Kidney epithelial cell (primary cell): ENCODE results near the gene ADAMTS15. TPM values are rescaled to one million over a fixed set of nuclear protein-coding genes. Genes with fewer than 3 reads are reported as not detected.

Experiments
- DNase-seq: peaks from one replicate; pipeline ENCODE4 v3.0.0-alpha.2; 2010; ENCODE audit warnings: low read depth
- H3K27me3 ChIP-seq: 2 replicates; pipeline ENCODE4 v1.6.0; 2011; ENCODE audit warnings: low read length; ENCODE audit not compliant: control insufficient read depth, insufficient read depth
- H3K36me3 ChIP-seq: 2 replicates; pipeline ENCODE4 v1.5.1; 2011; ENCODE audit warnings: low read length; ENCODE audit not compliant: control insufficient read depth, insufficient read depth
- H3K4me3 ChIP-seq: 2 replicates; pipeline ENCODE4 v1.5.1; 2011; ENCODE audit warnings: low read depth, mild to moderate bottlenecking, control low read depth, low read length
- total RNA-seq: library from RNA; depleted of rRNA; stranded (reverse); fragments of >200 nt; gene quantifications from 2 replicates; pipeline ENCODE4 v1.2.3, GENCODE V29; 2015
- TF ChIP-seq, protein P1 (sequence below): IDR thresholded peaks from 2 replicates; pipeline ENCODE4 v1.5.1; 2011; ENCODE audit warnings: mild to moderate bottlenecking, moderate library complexity, low read length, control low read depth, inconsistent platforms; ENCODE audit not compliant: insufficient read depth, poor library complexity, severe bottlenecking

ADAMTS15 gene
- total RNA-seq, 1 donor from 2014 or later: 4.2 TPM

DNA sequence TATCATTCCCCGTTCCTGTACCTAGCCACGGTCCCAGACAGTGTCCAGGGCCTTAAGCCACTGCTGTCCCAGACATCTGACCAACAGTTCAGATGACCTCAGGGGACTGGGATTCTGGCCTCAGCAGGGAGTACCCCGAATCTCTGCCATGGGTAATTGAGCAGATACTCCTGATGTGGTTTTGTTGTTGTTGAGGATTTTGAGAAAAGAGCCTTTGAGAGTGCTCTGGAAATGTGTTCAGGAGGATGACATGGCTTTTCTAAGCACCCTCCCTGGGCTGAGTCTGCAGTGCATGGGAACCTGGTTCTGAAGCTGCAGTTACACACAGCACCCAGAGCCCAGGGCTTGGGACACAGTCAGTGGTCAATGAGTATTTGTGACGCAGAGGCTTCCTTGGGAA lies 30.4 kb downstream of the ADAMTS15 start:
- Histone ChIP-seq H3K36me3 (peaks cover 2% of the 10 kb centered on the region), H3K27me3 (no peaks in the 10 kb centered on the region), H3K4me3 (no peak overlapping the region)
- no peak for DNase-seq
- TF ChIP-seq, protein P1, sequence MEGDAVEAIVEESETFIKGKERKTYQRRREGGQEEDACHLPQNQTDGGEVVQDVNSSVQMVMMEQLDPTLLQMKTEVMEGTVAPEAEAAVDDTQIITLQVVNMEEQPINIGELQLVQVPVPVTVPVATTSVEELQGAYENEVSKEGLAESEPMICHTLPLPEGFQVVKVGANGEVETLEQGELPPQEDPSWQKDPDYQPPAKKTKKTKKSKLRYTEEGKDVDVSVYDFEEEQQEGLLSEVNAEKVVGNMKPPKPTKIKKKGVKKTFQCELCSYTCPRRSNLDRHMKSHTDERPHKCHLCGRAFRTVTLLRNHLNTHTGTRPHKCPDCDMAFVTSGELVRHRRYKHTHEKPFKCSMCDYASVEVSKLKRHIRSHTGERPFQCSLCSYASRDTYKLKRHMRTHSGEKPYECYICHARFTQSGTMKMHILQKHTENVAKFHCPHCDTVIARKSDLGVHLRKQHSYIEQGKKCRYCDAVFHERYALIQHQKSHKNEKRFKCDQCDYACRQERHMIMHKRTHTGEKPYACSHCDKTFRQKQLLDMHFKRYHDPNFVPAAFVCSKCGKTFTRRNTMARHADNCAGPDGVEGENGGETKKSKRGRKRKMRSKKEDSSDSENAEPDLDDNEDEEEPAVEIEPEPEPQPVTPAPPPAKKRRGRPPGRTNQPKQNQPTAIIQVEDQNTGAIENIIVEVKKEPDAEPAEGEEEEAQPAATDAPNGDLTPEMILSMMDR: no peak

DNA sequence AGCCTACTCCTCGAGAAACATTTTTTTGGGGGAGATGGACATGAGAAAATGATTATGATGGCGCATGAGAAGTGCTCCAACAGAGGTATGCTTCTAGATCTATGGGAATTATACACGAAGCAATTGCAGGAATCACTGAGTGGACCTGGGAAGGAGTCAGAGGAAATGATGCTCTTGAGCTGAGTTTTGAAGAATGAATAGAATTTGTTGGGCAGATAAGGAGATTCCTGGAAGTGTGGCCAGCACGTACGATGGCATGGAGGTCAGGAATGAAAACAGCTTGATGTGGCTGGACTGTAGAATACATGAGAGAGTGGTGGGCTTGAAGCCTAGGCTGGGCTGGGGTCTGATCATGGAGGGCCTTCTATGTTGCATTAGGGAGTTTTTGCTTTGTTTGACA lies 31.7 kb downstream of the ADAMTS15 start:
- TF ChIP-seq, protein P1: no peak
- DNase-seq: no peak

DNA sequence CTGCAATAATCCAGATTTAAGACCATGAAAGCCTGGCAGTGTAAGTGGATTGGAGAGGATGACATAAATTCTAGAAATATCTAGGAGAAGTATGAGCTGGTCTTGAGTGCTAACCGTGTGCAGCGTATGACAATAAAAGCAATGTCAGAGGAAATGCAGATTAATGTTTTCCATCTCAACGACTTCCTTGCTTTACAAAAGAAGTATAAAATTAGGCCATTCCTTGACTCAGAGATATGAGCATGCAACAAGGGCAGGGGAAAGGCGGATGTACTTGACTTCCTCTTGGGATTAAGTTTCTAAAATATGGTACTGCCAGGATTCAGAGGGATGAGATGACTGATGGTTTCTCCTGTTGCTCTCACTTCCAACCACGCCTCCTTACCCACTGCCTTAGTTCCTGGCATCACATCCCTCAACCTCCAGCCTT lies 32.3 kb downstream of the ADAMTS15 start:
- TF ChIP-seq, protein P1: no peak
- H3K36me3 ChIP-seq: peaks cover 2% of the 10 kb centered on the region
- no peaks in the 10 kb centered on the region for H3K27me3 ChIP-seq
- no peak for DNase-seq
- H3K4me3 ChIP-seq: no peak overlapping the region

More for the DNA sequence above, 31.7 kb downstream of the ADAMTS15 start:
- H3K36me3 ChIP-seq: peaks cover 2% of the 10 kb centered on the region
- no peak overlapping the region for H3K4me3 ChIP-seq
- no peaks in the 10 kb centered on the region for H3K27me3 ChIP-seq

DNA sequence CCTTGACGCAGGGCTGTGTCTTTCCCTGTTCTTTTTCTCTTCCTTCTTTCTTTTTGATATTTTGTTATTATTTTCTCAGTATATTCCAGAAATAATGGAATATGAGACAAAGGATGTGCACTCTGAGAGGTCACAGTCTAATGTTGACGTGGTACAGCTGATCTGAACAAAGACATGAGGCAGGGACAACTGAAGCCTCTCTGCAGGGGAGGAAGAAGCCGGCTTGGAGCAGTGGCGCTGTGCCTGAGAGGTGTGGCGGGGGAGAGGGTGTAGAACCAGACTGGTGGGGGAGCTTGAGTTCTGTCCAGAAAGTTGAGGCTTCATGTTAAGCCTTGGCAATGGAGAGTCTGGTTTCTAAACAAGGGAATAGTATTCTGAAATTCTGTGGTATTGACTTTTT lies 34.7 kb downstream of the ADAMTS15 start:
- H3K27me3 ChIP-seq: no peaks in the 10 kb centered on the region
- DNase-seq: no peak
- no peaks in the 10 kb centered on the region for H3K36me3 ChIP-seq
- no peak overlapping the region for H3K4me3 ChIP-seq
- TF ChIP-seq, protein P1: no peak

DNA sequence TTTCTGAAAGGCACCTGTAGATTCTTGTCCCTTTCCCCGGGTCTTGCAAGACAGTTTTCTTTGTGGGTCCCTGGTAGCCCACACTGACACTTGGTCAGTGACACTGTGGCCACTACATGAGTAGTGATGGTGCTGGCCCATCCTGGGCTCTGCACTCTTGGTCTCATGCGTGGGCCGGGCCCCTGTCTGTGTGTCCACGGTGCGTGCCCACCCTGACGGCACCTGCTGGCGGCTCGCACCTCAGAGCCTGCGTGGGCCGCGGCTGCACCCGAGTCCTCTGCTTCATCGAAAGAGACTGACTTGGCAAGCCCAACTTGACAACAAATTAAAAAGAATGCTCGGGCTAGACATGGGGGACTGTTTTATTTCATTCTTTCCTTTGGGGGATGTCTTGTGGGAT lies 37.5 kb downstream of the ADAMTS15 start:
- Histone ChIP-seq H3K4me3 (no peak overlapping the region), H3K27me3 (no peaks in the 10 kb centered on the region), H3K36me3 (no peaks in the 10 kb centered on the region)
- DNase-seq: no peak
- TF ChIP-seq, protein P1: no peak

DNA sequence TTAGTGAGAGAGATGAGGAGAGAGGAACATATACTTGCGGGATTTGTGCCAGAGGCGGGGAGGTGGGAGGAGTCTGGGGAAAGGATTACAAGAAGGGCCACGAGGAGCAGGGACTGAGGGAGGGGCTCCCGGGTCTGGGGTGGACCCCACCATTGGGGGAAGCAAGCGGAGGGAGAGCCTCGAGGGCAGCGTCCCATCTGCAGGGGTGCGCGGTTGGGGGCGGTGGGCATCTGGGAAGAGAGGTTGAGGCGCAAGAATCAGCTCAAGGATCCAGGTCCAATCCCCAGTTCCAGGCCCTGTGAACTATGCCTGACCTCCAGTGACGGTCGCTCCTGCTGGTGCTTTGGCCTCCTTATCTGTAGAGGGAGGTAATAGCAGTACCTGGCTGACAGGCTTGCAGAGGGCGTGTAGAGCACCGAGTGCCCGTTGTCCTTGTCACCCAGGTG lies 38.0 kb downstream of the ADAMTS15 start:
- no peaks in the 10 kb centered on the region for H3K36me3 ChIP-seq
- TF ChIP-seq, protein P1: no peak

More for the DNA sequence above, 38.0 kb downstream of the ADAMTS15 start:
- no peaks in the 10 kb centered on the region for H3K27me3 ChIP-seq
- DNase-seq: no peak
- no peak overlapping the region for H3K4me3 ChIP-seq
